ENCODE results near the gene ARHGAP22.

GRCh38 chr10:48609899-48610584, 5.2 kb upstream of the ARHGAP22 start:
- TF ChIP-seq EZH2 (IDR thresholded peaks at IDR 0.05; ENCODE audit: insufficient read depth, poor library complexity, severe bottlenecking): no peak
- no peak for TF ChIP-seq EZH2phosphoT487 (IDR thresholded peaks at IDR 0.05; ENCODE audit: insufficient read depth, low read depth)
